Natural killer cell treated with Interleukin-12 subunit alpha and Interleukin-12 subunit beta and Interleukin-15 and Interleukin-18, amount 100 ng/mL, for 72 hours (primary cell): Measurements from ENCODE around the gene STAMBPL1. TPM values are rescaled to one million over a fixed set of nuclear protein-coding genes. Genes with fewer than 3 reads are reported as not detected.

Experiments
- ATAC-seq, 2 donors: fragments of 150-1000 bp; cut with Tn5 transposase in 1 of 2; sonication (Bioruptor Pico), chemical (Tn5 transposase) in 1 of 2; 2 replicates each; pipeline ENCODE4 v1.10.0; 2021
- DNase-seq: peaks from one replicate; pipeline ENCODE4 v3.0.0; 2022; ENCODE audit warnings: low spot score
- H3K27ac Mint-ChIP-seq, 2 donors: 1 replicate in 1 of 2; 2 replicates in 1 of 2; pipeline ENCODE4 v1.8.0; 2022; ENCODE audit warnings: mixed read lengths in 2 of 2, mild to moderate bottlenecking in 1 of 2, moderate library complexity in 1 of 2
- H3K27me3 Mint-ChIP-seq, 2 donors: 1 replicate in 1 of 2; 2 replicates in 1 of 2; pipeline ENCODE4 v1.8.0; 2022; ENCODE audit warnings: mixed read lengths in 2 of 2
- H3K36me3 Mint-ChIP-seq: one replicate; pipeline ENCODE4 v1.8.0; 2022; ENCODE audit warnings: mixed read lengths
- H3K4me1 Mint-ChIP-seq, 2 donors: 1 replicate in 1 of 2; 2 replicates in 1 of 2; pipeline ENCODE4 v1.8.0; 2022; ENCODE audit warnings: low read depth in 2 of 2, mixed read lengths in 2 of 2, mild to moderate bottlenecking in 1 of 2
- H3K4me3 Mint-ChIP-seq: one replicate; pipeline ENCODE4 v1.8.0; 2022; ENCODE audit warnings: mixed read lengths
- H3K9me3 Mint-ChIP-seq: 2 replicates; pipeline ENCODE4 v1.8.0; 2022; ENCODE audit warnings: mixed read lengths
- total RNA-seq, 2 donors: library from RNA; stranded (reverse); gene quantifications; one replicate each; pipeline ENCODE4 v1.2.3, GENCODE V29; 2022

Gene STAMBPL1
- total RNA-seq, 2 donors from 2014 or later, result 21.0 to 37.6 TPM

DNA sequence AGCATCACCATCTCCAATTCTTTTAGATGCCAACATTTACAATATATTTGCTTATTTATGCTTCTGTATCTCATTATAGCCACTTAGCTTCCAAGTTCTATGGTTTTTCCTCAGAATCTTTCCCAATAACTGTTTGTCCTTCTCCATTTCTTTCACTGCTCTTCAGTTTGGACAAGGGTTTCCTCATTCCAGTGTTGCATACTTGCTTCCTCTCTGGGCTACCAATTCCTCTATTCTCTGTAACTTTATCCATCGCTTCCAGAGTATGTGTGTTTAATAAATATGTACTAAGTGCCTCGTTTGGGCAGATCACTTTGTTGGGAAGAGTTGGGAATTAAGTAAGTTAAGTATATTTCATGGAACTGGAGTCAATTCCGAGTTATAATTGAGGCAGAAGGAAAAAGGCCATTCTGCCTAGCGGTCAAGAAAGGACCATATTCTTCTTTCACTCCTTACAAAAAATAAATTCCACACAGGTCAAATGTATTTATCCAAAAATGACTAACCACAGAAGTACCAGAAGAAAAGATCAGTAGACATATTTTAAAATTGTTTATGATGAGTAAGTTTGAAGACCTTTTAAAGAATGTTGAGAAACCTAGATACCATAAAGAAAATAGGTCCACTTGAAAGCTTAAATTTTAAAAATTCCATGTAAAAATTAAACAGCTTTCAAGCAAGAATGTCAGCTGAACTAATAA is 10.8 kb downstream of the STAMBPL1 start:
- H3K4me1 Mint-ChIP-seq, result peaks cover 22 to 23% of the 10 kb centered on the region in 2 donors
- DNase-seq, result no peak
- no peaks in the 10 kb centered on the region for H3K36me3 Mint-ChIP-seq
- H3K4me3 Mint-ChIP-seq, result no peak overlapping the region
- no peaks in the 10 kb centered on the region for H3K27me3 Mint-ChIP-seq
- no peak for ATAC-seq
- no peaks in the 10 kb centered on the region for H3K9me3 Mint-ChIP-seq
- H3K27ac Mint-ChIP-seq, result no peak overlapping the region

DNA sequence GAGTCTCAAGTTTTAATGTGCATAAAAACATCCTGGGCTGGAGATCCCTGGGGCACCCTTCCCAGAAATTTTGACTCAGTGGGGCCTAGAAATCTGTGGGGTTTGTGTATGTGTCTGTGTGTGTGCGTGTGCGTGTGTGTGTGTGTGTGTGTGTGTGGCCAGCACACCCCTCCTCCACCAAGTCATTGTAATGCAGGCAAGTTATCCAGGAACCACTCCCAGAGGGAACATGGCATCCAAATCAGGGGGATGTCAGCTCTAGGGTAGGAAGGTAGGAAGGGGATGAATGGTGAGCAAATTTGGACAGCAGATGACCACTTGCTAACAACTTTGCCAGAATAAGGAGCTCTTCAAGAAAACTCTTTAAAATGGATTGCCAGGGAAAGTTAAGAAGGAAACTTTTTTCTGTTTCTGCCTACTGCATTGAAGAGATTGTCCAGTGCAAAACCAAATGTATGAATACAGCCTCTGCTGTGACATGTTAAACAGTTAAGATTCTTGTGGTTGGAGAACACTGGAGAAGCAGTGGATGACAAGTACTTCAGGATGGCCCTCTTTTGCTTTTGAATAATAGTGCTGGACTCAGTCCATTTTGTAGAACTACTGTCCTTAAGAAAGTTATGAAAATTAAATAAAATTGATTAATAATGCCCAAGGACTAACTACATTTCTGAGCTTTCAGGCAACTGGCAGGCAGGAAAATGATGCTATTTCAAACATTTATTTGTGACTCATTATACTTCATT is 12.3 kb downstream of the STAMBPL1 start:
- Mint-ChIP-seq H3K4me1 (peaks cover 32 to 34% of the 10 kb centered on the region in 2 donors), H3K9me3 (no peaks in the 10 kb centered on the region), H3K4me3 (no peak overlapping the region), H3K27ac (peak overlapping the region in 1 of 2 donors; percentile 53), H3K27me3 (no peaks in the 10 kb centered on the region), H3K36me3 (no peaks in the 10 kb centered on the region)
- no peak for DNase-seq
- ATAC-seq, result no peak

- Mint-ChIP-seq H3K36me3 (no peaks in the 10 kb centered on the region), H3K27me3 (no peaks in the 10 kb centered on the region), H3K9me3 (no peaks in the 10 kb centered on the region), H3K27ac (no peak overlapping the region), H3K4me1 (peaks cover 23 to 32% of the 10 kb centered on the region in 2 donors), H3K4me3 (no peak overlapping the region)
- no peak for ATAC-seq
- DNase-seq, result no peak
These were observed 13.6 kb downstream of the STAMBPL1 start for GRCh38 chr10:88893611-88894010.

DNA sequence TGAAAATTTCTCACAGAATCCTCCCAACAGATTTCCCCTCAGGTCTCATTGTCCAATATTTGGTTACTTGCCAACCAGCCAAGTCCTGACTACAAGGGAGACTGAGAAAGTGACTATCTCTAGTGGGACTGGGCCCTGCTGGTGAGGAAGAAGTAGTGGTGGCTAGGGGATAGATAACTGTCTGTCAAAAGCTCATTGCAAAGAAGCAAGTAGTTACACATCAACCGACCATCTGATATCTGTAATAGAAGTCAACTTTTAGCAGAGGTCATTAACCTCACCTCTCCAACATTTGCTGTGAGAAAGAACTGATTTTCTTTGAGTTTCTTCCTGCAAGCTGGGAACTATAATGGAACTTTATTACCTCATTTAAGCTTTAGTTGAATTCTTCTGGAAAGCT is 15.2 kb downstream of the STAMBPL1 start:
- no peak overlapping the region for H3K27ac Mint-ChIP-seq
- peaks cover 4% of the 10 kb centered on the region for H3K36me3 Mint-ChIP-seq
- ATAC-seq (no peak), DNase-seq (no peak)
- H3K9me3 Mint-ChIP-seq, result no peaks in the 10 kb centered on the region
- H3K4me1 Mint-ChIP-seq, result peaks cover 17 to 31% of the 10 kb centered on the region in 2 donors
- no peak overlapping the region for H3K4me3 Mint-ChIP-seq
- H3K27me3 Mint-ChIP-seq, result no peaks in the 10 kb centered on the region

GRCh38 chr10:88896372-88896993 is 16.4 kb downstream of the STAMBPL1 start:
- Mint-ChIP-seq H3K27ac (peak overlapping the region; percentile 34 to 64), H3K9me3 (no peaks in the 10 kb centered on the region), H3K4me3 (peak overlapping the region; percentile 48), H3K4me1 (peaks cover 28 to 36% of the 10 kb centered on the region in 2 donors), H3K27me3 (no peaks in the 10 kb centered on the region), H3K36me3 (peaks cover 4% of the 10 kb centered on the region)
- ATAC-seq (peak in 1 of 2 donors; percentile 50), DNase-seq (no peak)

DNA sequence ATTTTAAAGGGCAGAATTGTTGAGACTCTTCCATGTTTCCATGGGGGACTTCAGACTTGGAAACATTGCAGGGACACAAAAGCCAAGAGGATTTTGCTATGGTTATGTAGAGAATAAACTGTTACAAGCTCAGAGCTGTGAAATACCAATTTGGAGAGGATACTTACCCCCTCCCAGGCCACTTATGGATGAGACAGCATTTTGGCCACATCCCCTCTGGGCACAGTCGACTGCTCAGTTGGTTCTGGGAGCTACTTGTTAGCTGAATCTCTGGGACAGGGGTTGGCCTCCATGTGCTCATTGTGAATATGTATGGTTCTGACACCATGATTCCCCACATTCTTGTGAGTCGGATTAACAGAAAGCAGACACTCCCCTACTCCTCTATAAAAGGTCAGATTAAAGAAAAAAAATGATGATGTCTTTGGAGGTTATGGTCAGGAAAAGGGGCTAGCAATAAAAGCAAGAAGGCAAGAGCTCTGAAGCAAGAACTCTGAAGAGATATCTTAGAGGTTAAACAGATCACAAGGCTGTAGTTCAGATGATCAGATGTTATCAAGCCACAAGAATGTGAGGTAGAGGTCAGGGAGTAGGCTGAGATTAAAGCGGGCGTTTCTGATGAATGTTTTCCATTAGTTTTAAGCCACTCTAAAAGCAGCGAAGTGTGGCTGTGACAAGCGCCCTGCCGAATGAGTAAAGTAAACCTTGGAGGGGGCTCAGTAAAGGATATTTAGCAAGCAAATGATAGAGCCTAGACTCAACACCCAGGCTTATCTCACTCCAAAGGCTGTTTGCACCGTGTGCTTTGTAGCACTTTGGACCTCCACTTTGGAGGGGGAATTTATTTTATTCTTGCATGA is 17.2 kb downstream of the STAMBPL1 start:
- peaks cover 4% of the 10 kb centered on the region for H3K36me3 Mint-ChIP-seq
- H3K4me1 Mint-ChIP-seq, result peaks cover 35 to 40% of the 10 kb centered on the region in 2 donors
- H3K27me3 Mint-ChIP-seq, result no peaks in the 10 kb centered on the region

DNA sequence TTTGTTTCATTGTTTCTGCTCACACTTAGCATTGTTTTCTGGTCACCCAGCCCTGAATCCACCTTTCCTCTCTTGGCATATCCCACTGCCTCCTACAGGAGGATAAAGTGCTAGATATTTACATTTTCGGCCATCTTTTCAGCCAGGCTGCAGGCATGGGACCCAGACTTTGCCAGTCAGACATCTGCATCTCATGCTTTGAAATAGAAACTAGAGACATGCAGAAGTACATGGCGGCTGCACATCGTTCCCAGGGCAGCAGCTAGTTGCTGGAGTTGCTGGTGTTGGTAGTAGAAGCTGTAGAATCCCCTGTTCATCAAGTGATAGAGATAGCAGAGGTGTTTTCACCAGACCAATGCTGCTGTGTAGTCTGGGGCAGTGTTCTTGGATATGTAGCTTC is 18.7 kb downstream of the STAMBPL1 start:
- DNase-seq (no peak), ATAC-seq (no peak)
- no peaks in the 10 kb centered on the region for H3K27me3 Mint-ChIP-seq
- no peaks in the 10 kb centered on the region for H3K9me3 Mint-ChIP-seq
- no peak overlapping the region for H3K4me3 Mint-ChIP-seq
- peaks cover 37 to 42% of the 10 kb centered on the region in 2 donors for H3K4me1 Mint-ChIP-seq
- no peak overlapping the region for H3K27ac Mint-ChIP-seq
- H3K36me3 Mint-ChIP-seq, result peaks cover 10% of the 10 kb centered on the region

More for the DNA sequence above, 17.2 kb downstream of the STAMBPL1 start:
- no peak for DNase-seq
- ATAC-seq, result no peak
- Mint-ChIP-seq H3K4me3 (peak overlapping the region; percentile 48), H3K9me3 (no peaks in the 10 kb centered on the region), H3K27ac (peak overlapping the region; percentile 34 to 64)

DNA sequence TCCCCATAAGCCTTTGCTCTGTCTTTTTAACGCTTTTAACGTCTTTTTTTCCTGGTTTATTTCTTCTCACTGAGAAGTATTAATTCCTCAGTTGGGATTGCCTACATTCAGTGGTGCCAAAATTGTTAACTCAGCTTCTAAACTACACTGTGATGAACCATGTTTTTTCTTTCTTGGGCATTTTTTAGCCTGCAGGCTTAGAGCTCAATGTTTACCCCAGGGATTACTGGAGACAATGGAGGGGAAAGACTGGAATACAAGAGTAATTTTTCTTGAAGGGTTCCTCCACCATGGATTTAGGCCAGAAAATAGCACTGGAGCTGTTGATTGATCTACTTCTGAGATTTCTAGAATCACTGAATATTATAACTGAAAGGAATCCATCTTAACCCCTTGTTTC is 19.8 kb downstream of the STAMBPL1 start:
- Mint-ChIP-seq H3K36me3 (peaks cover 11% of the 10 kb centered on the region), H3K4me1 (peaks cover 37 to 42% of the 10 kb centered on the region in 2 donors), H3K27ac (peak overlapping the region in 1 of 2 donors; percentile 75), H3K27me3 (no peaks in the 10 kb centered on the region), H3K9me3 (no peaks in the 10 kb centered on the region), H3K4me3 (no peak overlapping the region)
- ATAC-seq (no peak), DNase-seq (no peak)

DNA sequence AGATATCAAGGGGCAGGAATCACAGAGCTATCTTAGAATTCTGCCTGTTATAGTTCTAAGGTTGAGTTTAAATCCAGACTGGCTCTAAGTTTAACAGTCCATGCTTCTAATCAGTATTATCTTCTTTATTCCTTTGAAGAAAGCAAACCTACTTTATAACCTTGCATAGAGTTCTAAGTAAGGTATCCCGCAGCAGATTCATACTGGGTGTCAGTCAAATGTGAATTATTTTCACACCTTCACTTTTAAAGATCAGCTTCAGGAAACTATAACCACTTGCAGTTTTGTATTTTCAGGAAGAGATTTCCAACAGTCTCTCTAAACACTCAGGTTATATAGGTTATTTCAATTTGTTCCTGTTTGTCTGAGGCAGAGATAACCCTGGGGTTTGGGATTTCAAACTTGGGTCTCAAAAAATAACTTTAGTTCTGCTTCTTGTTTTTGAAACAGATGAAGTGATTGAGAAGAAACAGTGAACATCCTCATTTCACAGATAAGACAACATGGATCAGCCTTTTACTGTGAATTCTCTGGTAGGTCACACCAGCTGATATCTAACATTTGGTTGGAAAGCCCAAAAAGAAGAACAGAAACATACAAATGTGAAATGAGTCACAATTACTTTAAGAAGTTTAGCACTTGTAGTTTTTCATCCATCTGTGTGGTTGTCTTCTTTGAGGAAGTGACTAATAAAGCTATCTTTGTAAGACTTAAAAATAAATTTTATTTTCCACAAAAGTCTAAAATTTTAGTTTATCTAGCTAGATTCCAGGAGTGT is 21.4 kb downstream of the STAMBPL1 start:
- Mint-ChIP-seq H3K27ac (peak overlapping the region; percentile 75 to 92), H3K27me3 (no peaks in the 10 kb centered on the region), H3K36me3 (peaks cover 16% of the 10 kb centered on the region), H3K9me3 (no peaks in the 10 kb centered on the region), H3K4me3 (peak overlapping the region; percentile 69), H3K4me1 (peaks cover 36 to 39% of the 10 kb centered on the region in 2 donors)
- peak; percentile 84 to 85 for ATAC-seq
- DNase-seq, result no peak

GRCh38 chr10:88901984-88902789 is 22.1 kb downstream of the STAMBPL1 start:
- ATAC-seq, result peak; percentile 73 to 77
- peak overlapping the region; percentile 75 to 92 for H3K27ac Mint-ChIP-seq
- peaks cover 28 to 31% of the 10 kb centered on the region in 2 donors for H3K4me1 Mint-ChIP-seq
- peak overlapping the region; percentile 69 for H3K4me3 Mint-ChIP-seq
- no peak for DNase-seq
- no peaks in the 10 kb centered on the region for H3K9me3 Mint-ChIP-seq
- peaks cover 22% of the 10 kb centered on the region for H3K36me3 Mint-ChIP-seq
- H3K27me3 Mint-ChIP-seq, result no peaks in the 10 kb centered on the region

DNA sequence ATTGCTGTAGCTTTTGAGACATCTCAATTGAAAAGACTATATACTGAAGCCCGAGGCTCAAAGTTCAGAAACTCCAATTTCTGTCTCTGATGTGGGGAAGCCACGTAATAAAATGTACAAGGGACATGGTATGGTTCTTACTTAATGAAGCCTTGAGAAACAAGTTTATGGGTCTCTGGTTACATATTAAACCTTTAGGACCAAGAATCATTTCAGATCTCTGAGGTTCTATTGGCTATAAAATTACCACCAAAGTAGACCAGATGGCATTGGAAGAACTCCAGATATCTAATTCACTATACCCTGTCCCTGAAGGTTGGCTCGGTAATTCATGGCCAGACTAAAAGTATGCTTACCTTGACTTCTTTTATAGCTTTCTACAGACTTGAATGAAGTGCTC is 23.7 kb downstream of the STAMBPL1 start:
- no peak for ATAC-seq
- peaks cover 25% of the 10 kb centered on the region in 2 donors for H3K4me1 Mint-ChIP-seq
- no peaks in the 10 kb centered on the region for H3K27me3 Mint-ChIP-seq
- H3K36me3 Mint-ChIP-seq, result peaks cover 23% of the 10 kb centered on the region
- H3K27ac Mint-ChIP-seq, result peak overlapping the region in 1 of 2 donors; percentile 46
- H3K4me3 Mint-ChIP-seq, result no peak overlapping the region
- no peak for DNase-seq
- no peaks in the 10 kb centered on the region for H3K9me3 Mint-ChIP-seq

- ATAC-seq (no peak), DNase-seq (no peak)
- peaks cover 5 to 6% of the 10 kb centered on the region in 2 donors for H3K4me1 Mint-ChIP-seq
- no peak overlapping the region for H3K27ac Mint-ChIP-seq
- H3K9me3 Mint-ChIP-seq, result no peaks in the 10 kb centered on the region
- no peaks in the 10 kb centered on the region for H3K27me3 Mint-ChIP-seq
- no peak overlapping the region for H3K4me3 Mint-ChIP-seq
- peaks cover 18% of the 10 kb centered on the region for H3K36me3 Mint-ChIP-seq
These were observed 26.9 kb downstream of the STAMBPL1 start for GRCh38 chr10:88906921-88907320.
